Ammon's horn (tissue), 1 donor: ENCODE data around the gene TINAG.
"Not testable (repeated sequence)": the region's sequence is repeated elsewhere in the genome, so short reads cannot be mapped to it uniquely, and the experiment has no call there.

Experiments used
- DNase-seq: peaks from one replicate; pipeline ENCODE4 v3.0.0-alpha.2; 2016; ENCODE audit warnings: low spot score

TINAG gene

DNA sequence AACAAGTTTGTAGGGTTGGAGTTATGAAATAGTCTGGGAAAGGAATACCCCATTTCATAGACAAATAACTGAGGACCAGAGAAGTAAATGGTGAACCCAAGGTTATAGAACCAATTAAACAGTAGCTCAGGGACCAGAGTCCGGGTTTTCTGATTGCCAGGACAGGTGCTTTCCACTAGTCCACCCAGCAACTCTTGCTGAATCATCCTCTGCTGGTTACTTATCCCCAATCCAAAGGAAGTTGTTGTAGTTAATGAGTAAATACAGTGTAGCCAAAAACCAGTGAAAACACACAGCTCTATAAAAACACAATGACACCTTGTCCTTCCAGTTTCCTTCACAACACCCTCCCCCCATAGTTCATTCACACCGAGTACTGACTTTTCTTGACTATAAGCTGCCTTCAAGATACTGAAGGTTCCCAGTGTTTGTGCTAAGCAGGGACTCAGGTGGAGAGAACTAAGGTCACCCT, 766 bp upstream of the TINAG start:
- no peak for DNase-seq

DNA sequence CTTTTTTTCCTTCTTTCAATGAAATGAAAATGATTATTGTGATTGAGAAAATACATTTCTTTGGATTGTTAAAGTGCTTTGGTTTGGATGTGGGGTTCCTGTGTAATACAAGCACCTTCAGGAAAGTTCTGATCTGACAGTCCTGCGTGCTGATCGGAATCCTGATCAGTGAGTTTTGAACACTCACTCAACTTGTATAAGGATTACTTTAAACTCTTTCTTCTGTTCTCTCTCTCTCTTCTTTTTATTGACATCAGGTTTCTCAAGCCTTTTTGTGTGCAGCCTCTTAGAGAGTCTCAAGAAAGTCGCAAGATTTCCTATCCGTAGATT, 710 bp downstream of the TINAG start:
- no peak for DNase-seq

DNA sequence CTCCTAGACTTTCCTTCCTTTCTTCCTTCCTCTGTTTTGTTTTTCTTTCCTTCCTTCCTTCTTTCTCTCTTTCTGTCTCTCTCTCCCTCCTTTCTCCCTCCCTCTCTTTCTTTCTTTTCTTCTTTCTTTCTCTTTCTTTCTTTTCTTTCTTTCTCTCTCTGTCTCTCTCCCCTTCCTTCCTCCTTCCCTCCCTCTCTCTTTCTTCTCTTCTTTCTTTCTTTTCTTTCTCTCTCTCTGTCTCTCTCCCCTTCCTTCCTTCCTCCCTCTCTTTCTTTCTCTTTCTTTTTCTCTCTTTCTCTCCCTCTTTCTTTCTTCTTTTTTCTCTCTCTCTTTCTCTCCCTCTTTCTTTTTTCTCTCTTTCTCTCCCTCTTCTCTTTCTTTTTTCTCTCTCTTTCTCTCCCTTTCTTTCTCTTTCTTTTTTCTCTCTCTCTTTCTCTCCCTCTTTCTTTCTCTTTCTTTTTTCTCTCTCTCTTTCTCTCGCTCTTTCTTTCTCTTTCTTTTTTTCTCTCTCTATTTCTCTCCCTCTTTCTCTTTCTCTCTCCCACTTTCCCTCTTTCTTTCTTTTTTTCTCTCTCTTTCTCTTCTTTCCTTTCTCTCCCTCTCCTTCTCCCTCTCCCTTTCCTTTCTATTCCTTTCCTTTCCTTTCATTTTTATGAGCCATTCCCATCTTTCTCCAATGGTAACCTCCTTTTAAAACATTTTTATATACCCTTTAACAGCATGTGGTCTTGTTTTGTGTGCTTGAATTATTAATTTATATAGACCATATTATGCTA, 2.3 kb downstream of the TINAG start:
- no peak for DNase-seq

DNA sequence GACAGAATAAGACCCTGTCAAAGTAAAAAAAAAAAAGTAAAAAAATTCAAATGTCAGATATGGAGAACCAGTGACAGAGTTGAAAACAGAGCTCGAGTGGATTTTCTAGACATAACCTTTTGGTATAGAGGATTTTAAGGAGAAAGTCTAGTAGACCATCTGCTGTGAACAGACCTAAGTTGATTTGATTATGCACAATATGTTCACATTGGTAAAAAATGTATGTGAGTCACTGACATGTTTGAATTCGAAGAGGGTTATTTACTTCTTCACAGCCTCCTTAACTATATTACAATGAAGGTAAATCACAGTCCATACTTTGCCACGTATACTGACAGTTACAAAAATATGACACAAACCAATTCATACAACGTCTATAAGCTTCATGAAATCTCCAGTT, 7.4 kb downstream of the TINAG start:
- DNase-seq, result no peak

DNA sequence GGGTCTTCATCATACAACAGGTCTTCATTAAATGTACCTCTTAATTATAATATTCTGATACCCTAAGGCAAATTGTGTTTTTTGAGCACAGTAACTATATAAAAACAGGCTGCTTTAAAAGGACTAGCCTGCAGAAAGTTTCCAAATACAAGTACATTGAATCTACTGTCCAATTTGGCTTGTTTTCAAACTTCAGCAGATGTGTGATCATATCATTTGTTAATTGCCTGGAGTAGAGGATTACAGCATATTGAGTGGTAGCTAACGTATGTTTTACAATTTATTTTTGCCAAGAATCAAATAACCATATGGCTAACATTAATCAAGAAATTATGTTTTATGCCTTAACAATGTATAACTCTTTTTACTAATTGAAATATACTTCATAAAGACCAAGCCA, 12.6 kb downstream of the TINAG start:
- DNase-seq, result no peak

DNA sequence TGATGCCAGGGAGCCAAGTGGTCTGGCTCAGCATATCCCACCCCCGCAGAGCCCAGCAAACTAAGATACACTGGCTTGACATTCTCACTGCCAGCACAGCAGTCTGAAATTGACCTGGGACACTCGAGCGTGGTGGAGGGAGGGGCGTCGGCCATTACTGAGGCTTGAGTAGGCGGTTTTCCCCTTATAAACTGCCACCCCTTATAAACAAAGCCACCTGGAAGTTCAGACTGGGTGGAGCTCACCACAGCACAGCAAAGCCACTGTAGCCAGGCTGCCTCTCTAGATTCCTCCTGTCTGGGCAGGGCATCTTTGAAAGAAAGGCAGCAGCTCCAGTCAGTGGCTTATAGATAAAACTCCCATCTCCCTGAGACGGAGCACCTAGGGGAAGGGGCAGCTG, 19.4 kb downstream of the TINAG start:
- no peak for DNase-seq

DNA sequence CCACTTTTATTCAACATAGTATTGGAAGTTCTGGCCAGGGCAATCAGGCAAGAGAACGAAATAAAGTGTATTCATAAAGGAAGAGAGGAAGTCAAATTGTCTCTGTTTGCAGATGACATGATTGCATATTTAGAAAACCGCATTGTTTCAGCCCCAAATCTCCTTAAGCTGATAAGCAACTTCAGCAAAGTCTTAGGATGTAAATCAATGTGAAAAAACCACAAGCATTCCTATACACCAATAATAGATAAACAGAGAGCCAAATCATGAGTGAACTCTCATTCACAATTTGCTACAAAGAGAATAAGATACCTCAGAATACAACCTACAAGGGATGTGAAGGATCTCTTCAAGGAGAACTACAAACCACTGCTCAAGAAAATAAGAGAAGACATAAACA, 23.3 kb downstream of the TINAG start:
- not testable (repeated sequence) for DNase-seq

DNA sequence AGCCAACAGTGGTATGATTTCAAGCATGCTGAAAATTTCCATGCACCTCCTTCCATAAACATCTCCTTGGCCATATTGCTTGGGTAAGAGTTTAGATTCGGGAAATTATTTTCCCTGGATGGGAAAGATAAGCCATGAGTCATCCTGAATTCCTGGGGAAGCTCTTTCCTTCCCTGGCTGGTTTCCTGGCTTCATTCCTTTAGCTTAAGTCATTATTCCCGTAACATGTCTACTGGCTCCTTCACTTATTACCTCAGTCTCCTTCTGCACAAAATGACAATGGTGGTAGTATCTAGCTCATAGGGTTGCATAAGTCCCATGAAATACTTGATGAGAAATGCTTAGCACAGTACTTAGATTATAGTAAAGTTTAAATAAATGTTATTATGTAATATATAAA, 27.6 kb downstream of the TINAG start:
- no peak for DNase-seq

DNA sequence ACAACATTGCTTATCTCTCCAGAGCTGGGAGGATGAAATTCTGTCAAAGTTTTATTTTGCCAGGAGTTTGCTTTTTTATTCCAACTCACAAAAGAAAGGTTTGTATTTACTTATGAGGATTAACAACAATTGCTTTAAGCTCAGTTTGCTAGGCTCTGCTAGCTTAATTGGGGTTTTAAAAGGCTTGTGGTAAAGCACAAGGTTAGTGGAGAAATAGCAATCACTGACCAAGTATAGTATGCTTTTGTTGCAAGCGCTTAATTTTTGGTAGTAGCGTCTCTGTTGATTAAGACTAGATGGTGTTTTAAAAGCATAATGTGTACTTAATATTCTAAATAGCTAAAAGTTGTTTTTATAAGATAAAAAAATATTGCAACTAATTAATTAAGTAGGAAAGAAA, 45.7 kb downstream of the TINAG start:
- no peak for DNase-seq

DNA sequence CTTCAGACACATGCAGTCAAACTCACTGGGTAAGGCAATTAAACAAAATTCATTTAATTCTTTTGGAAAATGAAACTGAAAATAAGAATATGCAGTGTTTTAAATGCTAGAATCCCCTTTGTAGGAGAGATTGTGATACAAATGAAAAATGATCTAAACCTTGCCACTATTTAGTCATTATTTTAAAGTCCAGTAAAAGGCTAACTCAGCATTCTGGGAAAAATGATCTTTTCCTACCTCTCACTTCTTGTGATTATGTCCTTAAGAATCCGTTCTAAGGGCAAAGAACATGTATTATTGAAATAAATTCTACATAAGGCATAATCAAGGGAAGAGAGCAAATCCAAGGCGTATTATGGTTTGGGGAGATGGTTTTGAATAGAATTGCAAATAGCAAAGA, 46.4 kb downstream of the TINAG start:
- no peak for DNase-seq

DNA sequence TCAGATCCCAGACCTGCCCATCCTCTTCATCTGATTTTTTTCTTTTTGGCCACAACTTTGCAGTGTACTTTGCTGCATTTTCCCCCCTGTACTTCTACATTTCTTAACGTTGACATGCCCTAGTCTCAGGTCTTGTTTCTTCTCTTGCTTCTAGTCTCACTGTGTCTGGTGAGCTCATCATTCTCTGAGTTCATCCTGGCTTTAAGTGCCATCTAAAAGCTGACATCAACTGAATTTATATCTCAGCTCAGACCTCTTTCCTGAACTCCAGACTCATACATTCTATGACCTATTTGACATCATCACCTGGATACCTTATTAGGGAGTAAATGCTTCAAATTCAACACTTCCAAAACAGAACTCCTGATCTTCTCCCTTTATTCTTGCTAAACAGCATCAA, 48.9 kb downstream of the TINAG start:
- no peak for DNase-seq

DNA sequence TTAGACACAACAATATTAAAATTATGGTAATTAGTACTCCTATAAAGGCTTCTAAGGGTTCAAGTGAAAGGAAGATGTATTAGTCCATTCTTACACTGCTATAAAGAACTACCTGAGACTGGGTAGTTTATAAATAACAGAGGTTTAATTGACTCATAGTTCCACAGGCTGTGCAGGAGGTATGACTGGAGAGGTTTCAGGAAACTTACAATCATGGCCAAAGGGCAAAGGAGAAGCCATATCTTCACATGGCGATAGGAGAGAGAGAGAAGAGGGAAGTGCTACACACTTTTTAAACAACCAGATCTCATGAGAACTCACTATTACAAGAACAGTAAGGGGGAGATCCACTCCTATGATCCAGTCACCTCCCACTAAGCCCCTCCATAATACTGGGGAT, 52.9 kb downstream of the TINAG start:
- no peak for DNase-seq

DNA sequence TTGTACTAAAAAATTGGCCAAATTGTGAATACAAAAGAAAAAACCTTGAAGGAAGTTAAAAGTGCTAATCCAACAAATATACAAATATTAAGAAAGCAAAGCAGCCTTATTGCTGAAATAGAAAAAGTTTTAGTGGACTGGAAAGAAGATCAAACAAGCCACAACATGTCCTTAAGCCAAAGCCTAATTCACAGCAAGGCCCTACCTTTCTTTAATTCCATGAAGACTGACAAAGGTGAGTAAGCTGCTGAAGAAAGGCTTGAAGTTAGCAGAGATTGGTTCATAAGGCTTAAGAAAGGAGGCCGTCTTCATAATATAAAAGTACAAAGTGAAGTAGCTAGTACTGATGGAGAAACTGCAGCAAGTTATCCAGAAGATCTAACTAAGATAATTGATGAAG, 53.5 kb downstream of the TINAG start:
- DNase-seq, result no peak

DNA sequence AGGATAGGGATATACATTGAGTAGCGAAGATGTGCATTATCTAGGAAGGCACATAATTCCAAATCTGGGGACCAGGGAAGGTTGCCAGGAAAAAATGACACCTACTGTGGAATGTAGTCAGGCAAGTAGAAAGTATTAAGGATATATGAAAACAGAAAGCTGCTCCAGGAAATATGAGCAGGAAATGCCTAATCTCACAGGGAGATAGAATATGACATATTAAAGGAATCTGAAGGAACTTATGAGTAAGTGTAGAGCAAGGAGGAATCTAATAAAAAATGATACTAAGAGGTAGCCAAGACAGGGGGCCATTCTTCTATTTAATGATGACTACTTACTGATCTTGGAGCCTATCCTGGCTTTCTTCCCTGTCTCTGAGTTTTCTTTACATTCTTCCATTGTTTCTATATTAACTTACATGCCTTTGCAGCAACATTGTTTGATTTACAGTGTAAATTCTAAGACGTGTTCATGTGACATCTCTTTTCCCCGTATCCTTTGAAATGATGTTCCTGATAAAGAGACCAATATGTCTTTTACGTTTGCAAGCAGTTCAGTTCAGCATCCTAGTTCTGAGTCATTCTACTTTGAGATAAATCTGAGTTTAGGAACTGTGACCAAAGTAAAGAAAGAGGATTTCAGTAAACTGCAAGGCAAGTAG, 58.6 kb downstream of the TINAG start:
- no peak for DNase-seq

DNA sequence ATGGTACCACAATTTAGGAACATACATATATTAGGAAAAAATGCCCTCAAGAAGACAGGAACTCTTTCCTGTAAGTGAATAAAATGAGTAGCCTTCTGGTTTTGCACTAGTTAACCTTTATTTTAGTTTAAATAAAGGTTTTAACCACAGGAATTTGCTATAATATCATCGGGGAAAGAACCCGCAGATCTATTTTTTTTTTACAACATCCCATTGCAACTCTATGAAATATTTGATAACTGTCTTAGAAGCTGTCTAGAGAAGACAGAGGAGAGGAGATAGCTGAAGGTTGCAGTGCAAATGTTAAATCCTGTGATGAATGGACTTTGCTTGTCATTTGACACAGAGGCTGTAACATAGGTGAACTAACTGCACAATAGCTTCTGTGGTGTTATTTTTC, 69.5 kb downstream of the TINAG start:
- no peak for DNase-seq

DNA sequence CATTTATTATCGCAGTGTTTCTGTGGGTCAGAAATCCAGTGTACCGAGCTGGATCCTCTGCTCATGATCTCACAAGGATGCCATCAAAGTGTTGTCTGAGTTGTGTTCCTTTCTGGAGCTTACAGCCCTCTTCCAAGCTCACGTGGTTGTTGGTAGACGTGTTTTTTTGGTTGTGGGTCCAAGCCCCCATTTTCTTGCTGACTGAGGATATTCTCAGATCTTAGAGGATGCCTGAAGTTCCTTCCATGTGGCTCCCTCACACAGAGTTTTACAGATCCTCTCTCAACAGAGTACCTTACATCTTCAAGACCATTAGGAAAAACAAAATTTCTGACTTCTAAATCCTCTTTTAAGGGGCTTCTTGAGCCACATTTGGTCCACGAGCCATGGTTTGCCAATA, 78.1 kb downstream of the TINAG start:
- no peak for DNase-seq

DNA sequence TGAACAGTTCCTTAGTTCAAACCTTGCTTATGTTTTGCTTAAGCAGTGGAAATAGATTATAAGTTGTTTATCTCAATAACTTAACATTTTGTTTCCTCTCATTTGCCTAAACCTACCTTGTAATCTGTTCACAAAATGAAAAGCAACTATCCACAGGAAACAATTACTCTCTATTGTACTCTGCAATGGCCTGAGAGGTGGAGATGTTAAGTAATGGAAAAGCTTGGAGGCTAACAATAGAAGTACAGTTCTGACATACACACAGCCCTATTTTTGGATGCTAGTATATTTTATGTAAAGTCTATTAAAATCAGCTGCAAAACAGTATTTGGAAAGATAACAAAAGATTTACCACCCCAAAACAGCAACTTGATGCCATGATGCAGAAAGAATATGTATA, 82.1 kb downstream of the TINAG start:
- DNase-seq, result no peak

DNA sequence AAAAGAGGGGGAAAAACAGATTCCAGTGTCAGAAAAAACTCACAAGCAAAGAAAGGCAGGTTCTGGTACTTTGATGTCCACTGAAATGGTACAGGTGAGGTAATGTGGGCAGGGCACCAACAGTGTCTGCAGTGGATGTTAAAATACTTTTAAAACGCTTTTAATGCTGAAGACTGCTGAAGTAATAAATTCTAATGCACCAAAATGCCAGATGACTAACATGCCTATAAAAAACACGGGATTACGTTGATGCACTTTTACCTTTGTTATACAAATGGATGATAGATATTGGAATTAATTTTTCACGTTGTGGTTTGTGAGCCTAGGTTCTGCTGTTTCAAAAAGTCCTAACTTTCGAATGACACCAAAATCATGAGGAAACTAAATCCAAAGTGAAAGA, 83.3 kb downstream of the TINAG start:
- DNase-seq, result no peak

DNA sequence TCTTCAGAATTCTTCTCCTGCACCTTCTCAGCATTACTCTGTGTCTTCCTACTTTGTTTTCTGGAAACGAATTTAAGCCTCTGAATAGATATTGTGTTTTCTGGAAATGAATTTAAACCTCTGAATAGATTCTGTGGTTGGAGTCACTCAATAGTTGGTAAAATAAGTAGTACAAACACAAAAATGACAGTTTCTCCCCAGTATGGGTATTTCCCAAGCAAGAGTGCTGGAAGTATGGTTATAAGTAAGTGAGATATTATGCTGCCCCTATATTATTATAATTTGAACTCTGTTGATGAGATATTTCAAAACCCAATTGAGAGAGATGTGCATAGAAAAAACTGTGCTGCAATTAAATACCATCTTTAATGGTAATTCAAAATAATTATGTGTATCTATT, 94.9 kb downstream of the TINAG start:
- DNase-seq, result no peak

DNA sequence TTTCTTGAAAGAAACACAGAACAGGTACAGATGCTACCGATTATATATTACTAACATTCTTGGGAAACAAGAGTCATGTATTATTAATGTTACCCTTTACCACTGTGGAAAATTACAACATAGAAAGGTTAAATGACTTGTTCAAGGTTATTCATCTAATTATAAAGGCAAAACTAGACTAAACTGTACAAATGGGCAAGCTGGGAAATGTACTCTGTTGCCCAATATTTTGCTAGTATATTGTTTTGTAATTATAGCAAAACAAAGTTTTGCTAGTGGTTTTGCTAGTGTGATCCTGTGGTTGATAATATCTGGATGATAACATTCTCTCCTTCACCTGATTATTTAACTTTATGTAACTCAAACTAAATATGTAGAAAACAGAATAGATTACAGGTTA, 96.5 kb downstream of the TINAG start:
- no peak for DNase-seq

DNA sequence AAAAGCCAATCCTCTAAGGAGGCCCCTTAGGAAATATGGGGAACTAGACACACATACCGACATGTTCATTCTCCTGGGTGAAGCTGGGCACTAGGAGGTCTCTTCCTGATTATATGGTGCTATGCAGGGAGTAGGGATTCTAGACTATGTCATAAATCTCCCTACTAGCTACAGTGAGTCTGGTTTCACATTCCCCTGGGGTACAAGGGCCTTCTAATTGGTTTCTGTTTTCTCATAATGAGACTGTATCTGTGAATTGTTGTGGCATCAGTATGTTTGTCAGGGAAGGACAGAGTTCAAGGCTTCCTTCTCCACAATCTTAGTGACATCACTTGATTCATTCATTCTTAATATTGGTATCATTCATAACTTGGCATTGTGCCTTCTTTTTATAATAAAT, 103.5 kb downstream of the TINAG start:
- no peak for DNase-seq

DNA sequence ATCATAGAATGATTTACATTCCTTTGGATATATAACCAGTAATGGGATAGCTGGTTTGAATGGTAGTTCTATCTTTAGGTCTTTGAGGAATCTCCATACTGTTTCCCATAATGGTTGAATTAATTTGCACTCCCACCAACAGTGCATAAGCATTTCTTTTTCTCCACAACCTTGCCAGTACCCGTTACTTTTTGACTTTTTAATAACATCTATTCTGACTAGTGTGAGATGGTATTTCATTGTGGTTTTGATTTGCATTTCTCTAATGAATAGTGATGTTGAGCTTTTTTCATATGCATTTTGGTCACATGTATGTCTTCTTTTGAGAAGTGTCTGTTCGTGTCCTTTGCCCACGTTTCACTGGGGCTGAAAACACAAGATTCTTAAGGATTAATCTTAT, 107.3 kb downstream of the TINAG start:
- DNase-seq, result no peak

DNA sequence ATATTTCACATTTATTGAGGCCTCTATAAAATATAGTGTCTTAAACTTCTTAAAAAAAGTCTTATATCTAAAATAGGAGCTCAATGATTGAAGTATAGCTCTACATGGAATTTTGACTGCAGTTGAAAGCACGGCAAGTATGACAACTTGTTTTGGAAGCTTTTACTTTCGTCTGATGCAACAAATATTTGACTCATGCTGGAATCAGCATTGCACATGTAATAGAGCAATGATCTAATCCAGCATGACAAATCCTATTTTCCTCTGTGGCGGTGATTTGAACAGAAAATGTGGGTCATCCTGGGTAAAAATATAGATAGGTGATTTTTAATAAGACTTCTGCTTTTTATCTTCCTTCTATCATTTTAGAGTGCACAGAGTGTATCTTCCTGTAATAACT, 111.6 kb downstream of the TINAG start:
- DNase-seq, result no peak

DNA sequence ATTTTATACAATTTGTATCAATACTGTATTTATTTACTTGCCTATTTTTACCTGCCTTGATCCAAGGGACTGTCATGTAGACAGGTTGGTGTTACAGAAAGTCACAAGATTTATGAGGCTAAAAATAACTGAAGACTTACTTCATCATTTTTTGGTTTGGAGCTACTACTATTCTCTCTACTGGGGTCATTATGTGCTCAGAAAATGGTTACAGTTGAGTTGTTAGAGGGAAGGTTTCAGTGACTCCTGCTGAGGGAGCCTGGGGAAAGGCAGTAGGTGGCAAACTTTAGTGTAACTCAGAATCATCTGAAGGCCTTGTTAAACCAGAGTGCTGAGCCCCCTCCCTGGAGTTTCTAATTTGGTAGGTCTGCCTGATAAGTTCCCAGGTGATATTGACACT, 118.8 kb downstream of the TINAG start:
- no peak for DNase-seq
